NCI-H1694 treated with DMSO at 0.1 percent for 48 hours (cell line): ENCODE measurements around the gene PDZRN3.

ENCODE experiments used
- DNase-seq: peaks from one replicate; lab custom pipeline; 2025; lab: John Stamatoyannopoulos, UW

PDZRN3 gene

GRCh38 chr3:73556520-73557372 is 68.0 kb downstream of the PDZRN3 start:
- DNase-seq: no peak

- DNase-seq: no peak
Observed at GRCh38 chr3:73555076-73555475, 69.7 kb downstream of the PDZRN3 start.

- DNase-seq: no peak
Observed at GRCh38 chr3:73552700-73553099, 72.0 kb downstream of the PDZRN3 start.

- DNase-seq: no peak
Observed at GRCh38 chr3:73550032-73550431, 74.7 kb downstream of the PDZRN3 start.

GRCh38 chr3:73549051-73549600 is 75.6 kb downstream of the PDZRN3 start:
- DNase-seq: no peak

GRCh38 chr3:73548436-73548835 is 76.3 kb downstream of the PDZRN3 start:
- no peak for DNase-seq

- DNase-seq: no peak
Observed at GRCh38 chr3:73547427-73548248, 77.1 kb downstream of the PDZRN3 start.

GRCh38 chr3:73546961-73547360 is 77.8 kb downstream of the PDZRN3 start:
- DNase-seq: no peak

- no peak for DNase-seq
Observed at GRCh38 chr3:73543412-73543811, 81.3 kb downstream of the PDZRN3 start.

- DNase-seq: no peak
Observed at GRCh38 chr3:73542136-73542535, 82.6 kb downstream of the PDZRN3 start.

GRCh38 chr3:73540969-73541740 is 83.6 kb downstream of the PDZRN3 start:
- no peak for DNase-seq

GRCh38 chr3:73538486-73538885 is 86.3 kb downstream of the PDZRN3 start:
- DNase-seq: no peak

- DNase-seq: no peak
Observed at GRCh38 chr3:73536952-73537351, 87.8 kb downstream of the PDZRN3 start.

GRCh38 chr3:73536336-73536895 is 88.3 kb downstream of the PDZRN3 start:
- no peak for DNase-seq

- no peak for DNase-seq
Observed at GRCh38 chr3:73535931-73536330, 88.8 kb downstream of the PDZRN3 start.

GRCh38 chr3:73535137-73535536 is 89.6 kb downstream of the PDZRN3 start:
- no peak for DNase-seq

GRCh38 chr3:73530022-73530396 is 94.7 kb downstream of the PDZRN3 start:
- no peak for DNase-seq

- no peak for DNase-seq
Observed at GRCh38 chr3:73529308-73530021, 95.3 kb downstream of the PDZRN3 start.

GRCh38 chr3:73525591-73525990 is 99.2 kb downstream of the PDZRN3 start:
- DNase-seq: no peak

GRCh38 chr3:73523661-73524060 is 101.1 kb downstream of the PDZRN3 start:
- DNase-seq: no peak

- no peak for DNase-seq
Observed at GRCh38 chr3:73521734-73522336, 102.9 kb downstream of the PDZRN3 start.
